Stomach smooth muscle (tissue), 2 donors: ENCODE data around the gene CDPF1.
A peak's percentile ranks its signal among the peaks of the same experiment; 100 is the strongest.

Source experiments
- H3K27ac ChIP-seq: one replicate; pipeline ENCODE4 v1.7.0; 2013; ENCODE audit warnings: mild to moderate bottlenecking, low read length, inconsistent platforms
- H3K27me3 ChIP-seq, 2 donors: one replicate each; pipeline ENCODE4 v1.7.0; 2013; ENCODE audit warnings: low read length in 2 of 2; ENCODE audit not compliant: insufficient read depth in 2 of 2, control insufficient read depth in 1 of 2
- H3K36me3 ChIP-seq, 2 donors: one replicate each; pipeline ENCODE4 v1.7.0; 2013; ENCODE audit warnings: low read length in 2 of 2; ENCODE audit not compliant: control insufficient read depth in 2 of 2, insufficient read depth in 2 of 2
- H3K4me1 ChIP-seq: one replicate; pipeline ENCODE4 v1.7.0; 2013; ENCODE audit warnings: low read length; ENCODE audit not compliant: control insufficient read depth, insufficient read depth
- H3K4me3 ChIP-seq, 2 donors: one replicate each; pipeline ENCODE4 v1.7.0; 2013; ENCODE audit warnings: low read length in 2 of 2
- H3K9ac ChIP-seq, 2 donors: one replicate each; pipeline ENCODE4 v1.7.0; 2013; ENCODE audit warnings: low read length in 2 of 2, mild to moderate bottlenecking in 1 of 2
- H3K9me3 ChIP-seq, 2 donors: one replicate each; pipeline ENCODE4 v1.7.0; 2013; ENCODE audit warnings: low read length in 2 of 2; ENCODE audit not compliant: control insufficient read depth in 2 of 2
- donor health status: healthy.
- donor health status: Pancreatic carcinoma.

The CDPF1 gene

DNA sequence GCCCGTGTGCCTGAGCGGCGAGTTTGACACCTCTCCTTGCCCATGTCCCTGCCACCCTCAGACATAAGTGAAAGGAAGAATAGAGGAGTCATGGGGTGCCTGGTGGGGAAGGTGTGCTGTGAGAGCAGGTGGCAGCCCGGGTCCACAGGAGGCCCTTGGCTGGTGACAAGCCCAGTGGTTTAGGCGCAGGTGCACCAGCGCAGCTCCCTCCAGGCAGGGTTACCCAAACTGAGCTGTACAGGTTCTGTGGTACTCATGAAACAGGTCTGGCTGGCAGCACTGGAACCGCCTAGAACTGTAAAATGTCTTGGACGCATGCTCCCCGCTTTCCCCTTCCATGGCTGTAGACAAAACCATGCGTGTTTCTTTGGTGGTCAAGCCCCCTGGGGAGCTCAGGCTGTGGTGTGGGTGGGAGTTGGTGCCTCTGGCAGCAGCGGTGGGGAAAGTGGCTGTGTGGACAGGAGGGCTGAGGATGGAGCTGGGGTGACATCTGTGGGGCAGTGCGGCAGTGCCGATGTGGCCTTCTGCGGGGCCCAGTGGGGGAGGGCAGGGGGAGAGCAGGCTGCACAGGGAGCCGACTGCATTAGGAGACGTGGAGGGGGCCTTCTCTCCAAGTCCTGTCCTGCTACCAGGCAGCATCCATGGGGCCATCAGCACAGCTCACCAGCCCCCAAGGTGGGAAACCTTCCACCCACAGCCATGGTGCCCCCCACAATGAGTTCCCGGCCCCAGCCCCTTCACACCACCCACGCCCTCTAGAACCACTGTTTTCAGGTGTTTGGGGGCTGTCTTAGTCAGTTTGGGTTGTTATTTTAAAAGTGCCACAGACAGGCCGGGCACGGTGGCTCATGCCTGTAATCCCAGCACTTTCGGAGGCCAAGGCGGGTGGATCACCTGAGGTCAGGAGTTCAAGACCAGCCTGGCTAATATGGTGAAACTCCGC lies 41.0 kb upstream of the CDPF1 start:
- Histone ChIP-seq H3K4me1 (peaks cover 6% of the 10 kb centered on the region), H3K9me3 (peaks cover 0 to 2% of the 10 kb centered on the region in 2 donors), H3K27me3 (no peaks in the 10 kb centered on the region), H3K9ac (no peak overlapping the region), H3K27ac (no peak overlapping the region), H3K36me3 (peaks cover 27 to 34% of the 10 kb centered on the region in 2 donors), H3K4me3 (no peak overlapping the region)

- Histone ChIP-seq H3K36me3 (peaks cover 28 to 37% of the 10 kb centered on the region in 2 donors), H3K9me3 (peaks cover 0 to 2% of the 10 kb centered on the region in 2 donors), H3K9ac (no peak overlapping the region), H3K27me3 (no peaks in the 10 kb centered on the region), H3K4me1 (no peaks in the 10 kb centered on the region), H3K27ac (no peak overlapping the region), H3K4me3 (no peak overlapping the region)
Observed at GRCh38 chr22:46290121-46290842, 40.2 kb upstream of the CDPF1 start.

GRCh38 chr22:46289244-46289891 lies 39.3 kb upstream of the CDPF1 start:
- peaks cover 31 to 43% of the 10 kb centered on the region in 2 donors for H3K36me3 ChIP-seq
- H3K4me3 ChIP-seq, result no peak overlapping the region
- H3K4me1 ChIP-seq, result no peaks in the 10 kb centered on the region
- no peaks in the 10 kb centered on the region for H3K27me3 ChIP-seq
- peaks cover 0 to 2% of the 10 kb centered on the region in 2 donors for H3K9me3 ChIP-seq
- no peak overlapping the region for H3K9ac ChIP-seq
- no peak overlapping the region for H3K27ac ChIP-seq

DNA sequence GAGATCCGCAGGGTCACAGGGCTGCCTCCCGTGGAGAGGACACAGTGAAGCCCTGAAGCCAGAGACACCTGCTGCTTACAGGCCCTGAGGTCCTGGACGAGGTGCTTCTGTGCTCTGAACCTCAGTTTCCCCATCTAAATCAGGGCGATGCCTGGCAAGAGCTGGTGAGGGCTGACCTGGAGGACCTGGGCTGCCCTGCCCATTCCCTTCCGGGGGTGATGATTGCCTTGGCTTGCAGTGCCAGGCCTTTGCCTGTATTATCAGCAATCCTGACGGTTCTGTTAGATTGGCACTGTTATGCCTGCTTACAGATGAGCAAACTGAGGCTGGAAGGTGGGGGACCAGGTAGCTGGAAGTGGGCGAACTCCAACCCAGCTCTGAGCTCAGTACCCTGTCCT lies 38.8 kb upstream of the CDPF1 start:
- H3K36me3 ChIP-seq, result peaks cover 35 to 48% of the 10 kb centered on the region in 2 donors
- H3K27me3 ChIP-seq, result no peaks in the 10 kb centered on the region
- no peak overlapping the region for H3K4me3 ChIP-seq
- no peak overlapping the region for H3K9ac ChIP-seq
- H3K27ac ChIP-seq, result no peak overlapping the region
- H3K9me3 ChIP-seq, result peaks cover 0 to 2% of the 10 kb centered on the region in 2 donors
- H3K4me1 ChIP-seq, result no peaks in the 10 kb centered on the region

DNA sequence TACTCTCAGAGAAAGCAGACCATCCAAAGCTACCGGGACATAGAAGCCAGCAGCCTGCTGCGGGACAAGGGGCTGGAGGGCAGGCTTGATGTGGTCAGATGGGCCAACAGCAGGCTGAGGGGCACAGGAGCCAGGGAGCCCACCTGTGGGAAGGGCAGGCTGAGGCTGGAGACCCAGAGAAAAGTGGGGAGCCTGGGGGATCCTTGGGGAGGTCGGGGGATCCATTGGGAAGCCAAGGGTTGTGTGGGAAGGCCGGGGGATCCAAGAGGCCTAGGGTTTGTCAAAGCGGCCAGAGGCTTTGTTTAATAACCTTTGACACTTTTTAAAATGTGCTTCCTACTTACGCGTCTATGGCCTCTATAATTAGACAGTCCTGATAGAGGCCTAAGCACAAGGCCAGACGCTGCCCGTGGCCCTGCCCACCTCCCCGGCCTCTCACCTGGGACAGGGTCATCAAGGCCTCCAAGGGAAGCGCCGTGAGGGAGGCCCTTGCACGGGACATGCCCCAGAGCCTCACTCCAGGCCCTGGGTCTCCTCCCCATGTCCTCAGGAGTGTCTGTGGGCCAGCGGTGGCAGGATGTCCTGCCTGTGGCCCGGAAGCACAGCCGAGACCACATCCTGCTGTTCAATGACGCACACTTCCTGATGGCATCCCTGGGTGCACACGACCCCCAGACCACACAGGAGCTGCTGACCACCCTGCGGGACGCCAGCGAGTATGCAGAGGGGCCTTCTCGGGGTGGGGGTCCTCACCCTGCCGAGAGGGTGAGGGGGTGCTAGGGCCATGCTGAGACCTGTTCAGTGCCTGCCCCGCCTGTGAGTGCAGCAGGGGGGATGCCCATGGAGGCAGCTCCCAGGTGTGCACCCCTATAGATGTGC lies 38.0 kb upstream of the CDPF1 start:
- Histone ChIP-seq H3K4me1 (no peaks in the 10 kb centered on the region), H3K4me3 (no peak overlapping the region), H3K27ac (peak overlapping the region; percentile 11), H3K9ac (no peak overlapping the region), H3K36me3 (peaks cover 38 to 50% of the 10 kb centered on the region in 2 donors), H3K27me3 (no peaks in the 10 kb centered on the region), H3K9me3 (peaks cover 0 to 2% of the 10 kb centered on the region in 2 donors)

DNA sequence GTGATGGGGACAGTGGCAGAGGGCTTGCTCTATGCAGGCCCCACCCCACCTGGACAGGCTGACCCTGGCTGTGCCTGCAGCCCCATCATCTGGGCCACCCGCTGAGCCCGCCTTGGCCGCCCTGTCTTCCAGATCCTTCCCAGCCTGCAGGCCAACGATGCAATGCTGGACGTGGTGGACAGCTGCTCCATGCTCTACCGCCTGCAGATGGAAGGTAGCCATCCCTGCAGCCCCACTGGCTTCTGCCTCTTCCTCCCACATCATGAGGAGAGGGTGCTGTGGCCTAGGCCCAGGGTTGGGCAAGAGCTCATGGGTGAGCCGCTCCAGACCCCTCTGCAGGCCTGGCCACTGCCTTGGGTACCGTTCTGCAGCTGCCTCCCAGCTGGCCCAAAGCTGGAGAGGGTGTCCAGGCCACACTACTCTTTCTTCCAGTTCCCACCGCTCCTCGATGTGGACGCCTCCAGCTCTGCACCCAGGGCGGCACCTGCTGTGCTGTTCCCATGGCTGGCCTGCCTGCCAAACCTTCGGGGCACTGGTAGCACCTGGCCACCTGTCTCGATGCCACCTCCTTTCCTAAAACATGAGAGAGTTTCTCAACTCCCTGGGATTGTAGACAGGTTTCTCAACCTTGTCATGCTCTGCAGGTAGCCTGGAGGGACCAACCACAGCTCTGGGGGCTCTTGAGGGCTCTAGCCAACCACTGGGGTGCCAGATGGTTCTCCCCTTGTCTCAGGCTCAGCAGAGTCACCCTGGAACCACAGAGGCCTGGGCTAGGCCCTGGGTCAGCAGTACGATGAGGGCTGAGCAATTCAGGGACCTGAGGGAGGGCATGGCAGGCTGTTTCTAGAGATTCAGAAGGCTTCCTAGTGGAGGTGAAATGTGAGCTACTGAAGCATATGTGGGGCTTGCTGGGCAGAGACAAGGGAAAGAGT lies 37.1 kb upstream of the CDPF1 start:
- H3K4me1 ChIP-seq, result no peaks in the 10 kb centered on the region
- H3K9ac ChIP-seq, result no peak overlapping the region
- no peaks in the 10 kb centered on the region for H3K27me3 ChIP-seq
- peak overlapping the region; percentile 11 for H3K27ac ChIP-seq
- no peak overlapping the region for H3K4me3 ChIP-seq
- H3K9me3 ChIP-seq, result peaks cover 0 to 2% of the 10 kb centered on the region in 2 donors
- H3K36me3 ChIP-seq, result peaks cover 37 to 47% of the 10 kb centered on the region in 2 donors

- Histone ChIP-seq H3K9me3 (no peaks in the 10 kb centered on the region), H3K9ac (no peak overlapping the region), H3K4me3 (no peak overlapping the region), H3K36me3 (peaks cover 42 to 50% of the 10 kb centered on the region in 2 donors), H3K27me3 (no peaks in the 10 kb centered on the region), H3K4me1 (no peaks in the 10 kb centered on the region), H3K27ac (no peak overlapping the region)
Observed at GRCh38 chr22:46286006-46286405, 35.9 kb upstream of the CDPF1 start.

GRCh38 chr22:46281866-46282678 lies 32.0 kb upstream of the CDPF1 start:
- Histone ChIP-seq H3K9me3 (no peaks in the 10 kb centered on the region), H3K9ac (no peak overlapping the region), H3K4me3 (no peak overlapping the region), H3K27me3 (no peaks in the 10 kb centered on the region), H3K4me1 (no peaks in the 10 kb centered on the region), H3K36me3 (peaks cover 65 to 67% of the 10 kb centered on the region in 2 donors), H3K27ac (no peak overlapping the region)
